ENCODE measurements around the gene PIGP. TPM values are rescaled to one million over a fixed set of nuclear protein-coding genes. Genes with fewer than 3 reads are reported as not detected.

PIGP gene
- total and polyA plus RNA-seq, 2 of the 13 experiments (the other 11 are each of a cell fraction or from before 2014, with no cell fraction given) = 14.8 to 33.4 TPM

DNA sequence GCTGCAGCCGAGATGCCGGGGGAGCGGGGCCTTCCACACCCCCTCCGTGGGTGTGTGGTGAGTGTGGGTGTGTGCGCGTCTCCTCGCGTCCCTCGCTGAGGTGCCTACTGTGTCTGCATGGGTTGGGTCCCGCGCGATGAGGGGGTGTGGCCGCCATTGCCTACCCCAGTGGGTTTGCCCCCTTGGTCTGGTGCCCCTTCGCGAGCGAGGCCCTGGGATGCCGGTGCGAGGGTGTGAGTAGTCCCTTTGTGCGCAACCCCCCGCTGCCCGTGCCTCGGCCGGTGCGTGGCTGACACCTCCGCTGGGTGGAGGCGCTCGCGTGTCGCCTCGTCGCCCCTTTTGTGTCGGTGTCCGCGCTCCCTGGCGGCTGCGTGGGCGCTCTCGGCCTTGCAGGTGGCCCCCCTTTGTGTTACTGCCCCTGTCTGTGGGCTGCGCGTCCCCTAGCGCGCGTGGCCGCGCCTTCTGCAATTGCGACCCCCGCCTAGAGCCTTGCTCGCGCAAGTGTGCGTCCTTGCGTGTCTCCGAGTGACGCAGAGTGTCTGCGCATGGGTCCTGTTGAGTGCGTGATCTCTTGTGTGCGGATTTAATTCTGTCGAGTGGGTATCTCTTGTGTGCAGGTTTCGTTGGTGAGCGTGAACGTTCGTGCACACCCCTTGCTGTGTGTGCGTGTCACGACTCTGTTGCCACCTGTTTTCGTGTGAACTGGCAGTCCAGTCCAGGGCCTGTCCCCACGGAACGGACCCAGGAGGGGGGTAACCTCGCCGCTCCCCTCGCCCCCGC is 736 bp upstream of the PIGP start (continued):
- TF ChIP-seq SMARCC2 (IDR thresholded peaks at IDR 0.05) (no peak), SNAI1 (CRISPR knock-in tag; IDR thresholded peaks at IDR 0.05; ENCODE audit: borderline replicate concordance) (no peak), ZNF570 (CRISPR knock-in tag; IDR thresholded peaks at IDR 0.05; ENCODE audit: borderline replicate concordance) (no peak), ZNF777 (CRISPR knock-in tag; IDR thresholded peaks at IDR 0.05) (no peak; the same call in 1 of the 2 replicates), MEF2D (CRISPR knock-in tag; IDR thresholded peaks at IDR 0.05) (no peak), TBL1XR1 (IDR thresholded peaks at IDR 0.05; ENCODE audit: borderline replicate concordance, low read length, partially characterized antibody) (no peak), FOXO1 (CRISPR knock-in tag; IDR thresholded peaks at IDR 0.05) (no peak), ZNF563 (CRISPR knock-in tag; IDR thresholded peaks at IDR 0.05) (peak; percentile 88), ATAD3A (CRISPR knock-in tag; IDR thresholded peaks at IDR 0.05) (no peak), ZNF335 (CRISPR knock-in tag; IDR thresholded peaks at IDR 0.05) (no peak), SAP130 (CRISPR knock-in tag; IDR thresholded peaks at IDR 0.05; ENCODE audit: low read depth) (peak; percentile 3), NCOR1 (IDR thresholded peaks at IDR 0.05; ENCODE audit: borderline replicate concordance, low read length) (no peak), JUN (CRISPR knock-in tag; IDR thresholded peaks at IDR 0.05) (no peak), MXD3 (CRISPR knock-in tag; IDR thresholded peaks at IDR 0.05) (no peak; the same call in 1 of the 2 replicates), CAMTA2 (CRISPR knock-in tag; IDR thresholded peaks at IDR 0.05; ENCODE audit: borderline replicate concordance) (no peak), MTA1 (CRISPR knock-in tag; IDR thresholded peaks at IDR 0.05; ENCODE audit: borderline replicate concordance) (peak; percentile 54; the same call in 1 of the 2 replicates), ZNF256 (CRISPR knock-in tag; conservative IDR thresholded peaks at IDR 0.05) (no peak), ZNF296 (CRISPR knock-in tag; conservative IDR thresholded peaks at IDR 0.05) (no peak), HCFC1 (IDR thresholded peaks at IDR 0.05; ENCODE audit: low read depth, low read length) (no peak), ZFP1 (CRISPR knock-in tag; IDR thresholded peaks at IDR 0.05) (no peak), ZNF446 (CRISPR knock-in tag; IDR thresholded peaks at IDR 0.05) (peak; percentile 93), ZFYVE20 (CRISPR knock-in tag; IDR thresholded peaks at IDR 0.05; ENCODE audit: borderline replicate concordance, low read depth) (no peak), IRF2 (CRISPR knock-in tag; IDR thresholded peaks at IDR 0.05) (no peak), ZNF138 (CRISPR knock-in tag; IDR thresholded peaks at IDR 0.05; ENCODE audit: low read depth) (peak; percentile 50; the same call in 1 of the 2 replicates)
- TF ChIP-seq, protein P1, sequence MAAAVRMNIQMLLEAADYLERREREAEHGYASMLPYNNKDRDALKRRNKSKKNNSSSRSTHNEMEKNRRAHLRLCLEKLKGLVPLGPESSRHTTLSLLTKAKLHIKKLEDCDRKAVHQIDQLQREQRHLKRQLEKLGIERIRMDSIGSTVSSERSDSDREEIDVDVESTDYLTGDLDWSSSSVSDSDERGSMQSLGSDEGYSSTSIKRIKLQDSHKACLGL (CRISPR knock-in tag; IDR thresholded peaks at IDR 0.05) = no peak; the same call in 1 of the 2 replicates
- TF ChIP-seq, protein P2, sequence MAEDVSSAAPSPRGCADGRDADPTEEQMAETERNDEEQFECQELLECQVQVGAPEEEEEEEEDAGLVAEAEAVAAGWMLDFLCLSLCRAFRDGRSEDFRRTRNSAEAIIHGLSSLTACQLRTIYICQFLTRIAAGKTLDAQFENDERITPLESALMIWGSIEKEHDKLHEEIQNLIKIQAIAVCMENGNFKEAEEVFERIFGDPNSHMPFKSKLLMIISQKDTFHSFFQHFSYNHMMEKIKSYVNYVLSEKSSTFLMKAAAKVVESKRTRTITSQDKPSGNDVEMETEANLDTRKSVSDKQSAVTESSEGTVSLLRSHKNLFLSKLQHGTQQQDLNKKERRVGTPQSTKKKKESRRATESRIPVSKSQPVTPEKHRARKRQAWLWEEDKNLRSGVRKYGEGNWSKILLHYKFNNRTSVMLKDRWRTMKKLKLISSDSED (CRISPR knock-in tag; IDR thresholded peaks at IDR 0.05) = no peak
- TF ChIP-seq, protein P3, sequence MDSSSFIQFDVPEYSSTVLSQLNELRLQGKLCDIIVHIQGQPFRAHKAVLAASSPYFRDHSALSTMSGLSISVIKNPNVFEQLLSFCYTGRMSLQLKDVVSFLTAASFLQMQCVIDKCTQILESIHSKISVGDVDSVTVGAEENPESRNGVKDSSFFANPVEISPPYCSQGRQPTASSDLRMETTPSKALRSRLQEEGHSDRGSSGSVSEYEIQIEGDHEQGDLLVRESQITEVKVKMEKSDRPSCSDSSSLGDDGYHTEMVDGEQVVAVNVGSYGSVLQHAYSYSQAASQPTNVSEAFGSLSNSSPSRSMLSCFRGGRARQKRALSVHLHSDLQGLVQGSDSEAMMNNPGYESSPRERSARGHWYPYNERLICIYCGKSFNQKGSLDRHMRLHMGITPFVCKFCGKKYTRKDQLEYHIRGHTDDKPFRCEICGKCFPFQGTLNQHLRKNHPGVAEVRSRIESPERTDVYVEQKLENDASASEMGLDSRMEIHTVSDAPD (CRISPR knock-in tag; IDR thresholded peaks at IDR 0.05) = no peak
- TF ChIP-seq, protein P4, sequence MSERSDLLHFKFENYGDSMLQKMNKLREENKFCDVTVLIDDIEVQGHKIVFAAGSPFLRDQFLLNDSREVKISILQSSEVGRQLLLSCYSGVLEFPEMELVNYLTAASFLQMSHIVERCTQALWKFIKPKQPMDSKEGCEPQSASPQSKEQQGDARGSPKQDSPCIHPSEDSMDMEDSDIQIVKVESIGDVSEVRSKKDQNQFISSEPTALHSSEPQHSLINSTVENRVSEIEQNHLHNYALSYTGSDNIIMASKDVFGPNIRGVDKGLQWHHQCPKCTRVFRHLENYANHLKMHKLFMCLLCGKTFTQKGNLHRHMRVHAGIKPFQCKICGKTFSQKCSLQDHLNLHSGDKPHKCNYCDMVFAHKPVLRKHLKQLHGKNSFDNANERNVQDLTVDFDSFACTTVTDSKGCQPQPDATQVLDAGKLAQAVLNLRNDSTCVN (CRISPR knock-in tag; IDR thresholded peaks at IDR 0.05; ENCODE audit: borderline replicate concordance) = 0 out of 2 replicates have a peak, but pooled peaks have one; percentile 40
